Mesothelial cell of epicardium (in vitro differentiated cells): ENCODE measurements around the gene HSPA1B. TPM values are rescaled to one million over a fixed set of nuclear protein-coding genes. Genes with fewer than 3 reads are reported as not detected.

Experiments
- DNase-seq, 2 experiments: peaks; one replicate each; pipeline ENCODE4 v3.0.0; 2021; ENCODE audit warnings: low spot score in 2 of 2; ENCODE audit not compliant: unreplicated experiment in 2 of 2
- H3K27ac Mint-ChIP-seq: 2 replicates; pipeline ENCODE4 v1.8.0; 2021; ENCODE audit warnings: mixed read lengths
- H3K27me3 Mint-ChIP-seq: 2 replicates; pipeline ENCODE4 v1.8.0; 2021; ENCODE audit warnings: low read depth, mixed read lengths
- H3K36me3 Mint-ChIP-seq: 2 replicates; pipeline ENCODE4 v1.8.0; 2021; ENCODE audit warnings: mixed read lengths
- H3K4me1 Mint-ChIP-seq: 2 replicates; pipeline ENCODE4 v1.8.0; 2021; ENCODE audit warnings: mixed read lengths
- H3K4me3 Mint-ChIP-seq: 2 replicates; pipeline ENCODE4 v1.8.0; 2021; ENCODE audit warnings: mild to moderate bottlenecking, moderate library complexity, mixed read lengths
- H3K9me3 Mint-ChIP-seq: 2 replicates; pipeline ENCODE4 v1.8.0; 2021; ENCODE audit warnings: mixed read lengths
- CTCF ChIP-seq: fragments of 200-600 bp; sonication (generic); IDR thresholded peaks from one replicate; pipeline ENCODE4 v1.5.0; 2021; ENCODE audit warnings: antibody characterized with exemption; ENCODE audit not compliant: unreplicated experiment
- total RNA-seq: library from RNA; stranded (reverse); gene quantifications from 3 replicates; pipeline ENCODE4 v1.2.1, GENCODE V29; 2021

HSPA1B gene
- total RNA-seq, 1 donor from 2014 or later = 105 TPM

- H3K9me3 Mint-ChIP-seq = no peaks in the 10 kb centered on the region
- TF ChIP-seq CTCF = no peak
- H3K36me3 Mint-ChIP-seq = peaks cover 16% of the 10 kb centered on the region
- no peaks in the 10 kb centered on the region for H3K27me3 Mint-ChIP-seq
- H3K27ac Mint-ChIP-seq = no peak overlapping the region
- no peak for DNase-seq
- H3K4me3 Mint-ChIP-seq = no peak overlapping the region
- H3K4me1 Mint-ChIP-seq = peaks cover under 1% of the 10 kb centered on the region
These were observed 48.8 kb downstream of the HSPA1B start for GRCh38 chr6:31876357-31876756.

DNA sequence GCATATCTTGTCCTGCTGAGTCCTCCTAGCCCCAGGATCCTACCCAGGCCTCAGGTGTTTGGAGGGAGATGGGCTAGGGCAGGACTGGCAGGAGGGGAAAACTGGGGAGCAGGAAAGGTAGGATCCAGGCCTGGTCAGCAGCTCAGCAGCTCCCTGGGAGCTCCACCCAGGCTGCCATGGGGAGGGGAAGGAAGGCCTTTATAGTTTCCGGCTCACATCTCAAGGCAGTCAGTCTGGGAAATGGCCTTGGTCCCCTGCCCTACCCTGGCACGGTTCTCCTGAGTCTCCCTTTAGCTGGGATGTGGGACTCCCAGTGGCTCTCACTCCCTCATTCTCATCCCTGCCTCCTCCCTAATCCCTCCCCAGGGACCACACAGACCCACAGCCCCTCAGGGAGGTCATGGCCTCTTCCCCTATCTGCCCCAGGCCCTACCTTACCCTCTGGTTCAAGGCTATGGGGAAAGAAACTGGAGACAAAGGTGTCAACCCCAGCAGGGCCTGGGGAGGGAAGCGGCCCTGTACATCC, 49.6 kb downstream of the HSPA1B start:
- peaks cover 21% of the 10 kb centered on the region for H3K36me3 Mint-ChIP-seq
- H3K4me3 Mint-ChIP-seq = no peak overlapping the region
- H3K4me1 Mint-ChIP-seq = no peaks in the 10 kb centered on the region
- H3K27me3 Mint-ChIP-seq = no peaks in the 10 kb centered on the region
- no peak overlapping the region for H3K27ac Mint-ChIP-seq
- H3K9me3 Mint-ChIP-seq = no peaks in the 10 kb centered on the region
- DNase-seq = no peak
- TF ChIP-seq CTCF = no peak

DNA sequence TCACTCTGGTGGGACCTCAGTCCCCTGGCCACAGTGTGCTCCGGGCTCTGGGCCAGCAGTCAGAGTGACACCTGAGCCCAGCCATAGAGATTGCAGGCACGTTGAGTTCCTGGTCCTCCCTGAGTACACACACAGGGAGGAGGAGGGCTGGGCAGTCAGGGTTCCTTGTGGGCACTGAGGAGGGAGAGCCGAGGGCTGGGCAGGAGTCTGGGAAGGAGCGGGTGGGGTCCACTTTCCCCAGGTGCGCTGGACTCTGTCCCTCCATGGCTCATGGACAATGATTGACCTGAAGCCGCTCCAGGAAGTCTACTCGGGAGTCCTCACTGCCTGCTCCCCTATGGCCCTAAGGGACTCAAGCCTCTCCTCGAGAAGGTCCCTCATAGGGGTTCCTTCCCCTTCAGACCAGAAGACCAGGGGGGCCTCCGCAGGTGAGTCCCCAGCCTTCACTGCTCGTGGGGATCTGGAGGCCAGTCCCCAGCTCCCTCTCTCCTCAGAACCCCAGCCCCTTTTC, 50.2 kb downstream of the HSPA1B start:
- no peaks in the 10 kb centered on the region for H3K9me3 Mint-ChIP-seq
- peaks cover 24% of the 10 kb centered on the region for H3K36me3 Mint-ChIP-seq
- H3K4me3 Mint-ChIP-seq = no peak overlapping the region
- no peak overlapping the region for H3K27ac Mint-ChIP-seq
- DNase-seq = no peak
- TF ChIP-seq CTCF = no peak
- H3K27me3 Mint-ChIP-seq = no peaks in the 10 kb centered on the region
- no peaks in the 10 kb centered on the region for H3K4me1 Mint-ChIP-seq

DNA sequence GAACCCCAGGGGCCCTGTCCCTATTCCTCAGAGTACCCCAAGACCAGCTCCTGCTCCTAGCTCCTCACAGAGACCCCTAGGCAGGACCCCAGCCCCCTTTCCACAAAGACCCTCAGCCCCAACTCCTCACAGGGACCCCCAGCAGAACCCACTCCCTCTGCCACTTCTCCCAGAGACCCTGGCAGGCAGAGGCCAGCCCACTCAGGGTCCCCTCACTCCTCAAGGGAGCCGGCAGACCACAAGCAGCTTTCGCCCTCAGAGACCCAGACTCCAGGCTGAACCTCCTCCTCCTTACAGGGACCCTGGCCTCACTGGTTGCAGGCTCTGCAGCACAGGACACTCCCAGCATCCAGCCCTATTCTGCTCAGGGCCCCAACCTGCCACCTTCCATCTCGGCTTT, 50.7 kb downstream of the HSPA1B start:
- Mint-ChIP-seq H3K4me1 (no peaks in the 10 kb centered on the region), H3K4me3 (no peak overlapping the region), H3K27me3 (no peaks in the 10 kb centered on the region), H3K36me3 (peaks cover 29% of the 10 kb centered on the region), H3K27ac (no peak overlapping the region), H3K9me3 (no peaks in the 10 kb centered on the region)
- DNase-seq = no peak
- no peak for TF ChIP-seq CTCF

DNA sequence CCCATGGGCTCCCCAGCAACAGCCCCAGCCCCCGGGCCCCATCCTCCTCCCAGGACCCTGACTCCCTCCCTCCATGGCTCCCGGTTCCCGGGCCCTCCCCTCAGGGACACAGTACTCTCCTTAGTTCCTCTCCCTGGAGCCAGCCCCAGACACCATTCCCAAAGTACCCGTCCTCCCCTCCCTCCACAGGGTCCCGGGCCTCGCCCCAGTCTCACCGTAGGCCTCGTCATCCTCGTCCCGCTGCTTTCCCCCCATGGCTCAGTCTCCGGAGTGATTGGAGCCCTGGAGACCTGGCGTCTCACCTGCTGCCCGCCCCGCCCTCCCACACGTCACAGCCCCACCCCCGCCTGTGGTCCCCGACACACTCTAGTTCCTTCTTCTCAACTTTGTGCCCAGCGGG, 51.2 kb downstream of the HSPA1B start, which contains the start of gene SLC44A4:
Gene SLC44A4, minus strand, starts transcription at position 272 of the 400 bp plus-strand sequence. Its CDS starts 17 bp downstream, at position 255.
- Mint-ChIP-seq H3K4me3 (no peak within 1 kb of the TSS), H3K9me3 (no peaks in the 10 kb centered on the region), H3K4me1 (no peaks in the 10 kb centered on the region), H3K36me3 (peaks cover 30% of the 10 kb centered on the region), H3K27me3 (no peaks in the 10 kb centered on the region), H3K27ac (no peak within 1 kb of the TSS)
- no peak for TF ChIP-seq CTCF
- DNase-seq = no peak
